HG03460 (cell line): Measurements from ENCODE around the gene TMEM178B.

Source experiments
- ATAC-seq: cut with Tn5 transposase; IDR thresholded peaks from one replicate; pipeline ENCODE4 v1.9.1; 2021; ENCODE audit not compliant: unreplicated experiment

The TMEM178B gene

GRCh38 chr7:141511676-141512396, 438.0 kb downstream of the TMEM178B start:
- no peak for ATAC-seq

GRCh38 chr7:141512597-141512996, 438.7 kb downstream of the TMEM178B start:
- ATAC-seq = no peak

- no peak for ATAC-seq
Measured at GRCh38 chr7:141513720-141514119, 439.9 kb downstream of the TMEM178B start.

DNA sequence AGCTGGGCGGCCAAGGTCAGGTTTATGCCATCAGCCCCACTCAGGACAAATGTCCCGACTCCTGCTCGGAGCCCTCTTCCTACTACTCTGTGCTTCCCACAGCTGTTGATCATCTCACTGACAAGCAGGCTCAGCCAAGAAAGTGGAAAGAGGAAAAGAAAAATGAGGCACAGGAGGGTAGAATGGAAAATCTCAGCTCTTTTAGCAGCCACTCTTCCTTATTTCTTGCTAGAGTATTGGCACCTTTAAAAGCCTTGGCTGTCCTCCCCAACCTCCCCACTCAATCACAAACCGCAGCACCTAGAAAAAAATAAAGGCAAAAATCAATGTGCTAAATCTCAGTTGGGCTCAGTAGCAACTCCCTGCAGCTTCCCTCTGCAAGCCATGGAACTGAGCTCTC, 442.1 kb downstream of the TMEM178B start:
- no peak for ATAC-seq

DNA sequence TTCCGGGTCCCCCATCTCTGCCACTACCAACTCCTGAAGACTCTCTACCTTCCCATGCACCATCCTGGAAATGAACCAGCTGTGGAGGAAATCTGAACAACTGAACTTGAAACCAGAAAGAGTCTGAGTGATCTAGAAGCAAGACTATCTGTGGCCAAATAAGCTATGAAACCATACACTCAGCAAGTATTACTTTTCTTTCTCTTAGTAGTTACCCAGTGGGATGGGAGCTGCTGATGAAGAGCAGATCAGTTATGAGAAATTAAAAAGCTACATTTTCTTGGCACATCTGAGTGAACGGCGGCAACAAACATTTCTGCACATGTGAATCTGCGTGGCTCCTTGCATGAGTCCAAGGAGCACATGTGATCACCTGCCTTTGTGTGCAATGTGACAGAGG, 445.8 kb downstream of the TMEM178B start:
- no peak for ATAC-seq

- no peak for ATAC-seq
Measured at GRCh38 chr7:141522657-141523342, 448.9 kb downstream of the TMEM178B start.

- ATAC-seq = no peak
Measured at GRCh38 chr7:141525973-141526514, 452.2 kb downstream of the TMEM178B start.

DNA sequence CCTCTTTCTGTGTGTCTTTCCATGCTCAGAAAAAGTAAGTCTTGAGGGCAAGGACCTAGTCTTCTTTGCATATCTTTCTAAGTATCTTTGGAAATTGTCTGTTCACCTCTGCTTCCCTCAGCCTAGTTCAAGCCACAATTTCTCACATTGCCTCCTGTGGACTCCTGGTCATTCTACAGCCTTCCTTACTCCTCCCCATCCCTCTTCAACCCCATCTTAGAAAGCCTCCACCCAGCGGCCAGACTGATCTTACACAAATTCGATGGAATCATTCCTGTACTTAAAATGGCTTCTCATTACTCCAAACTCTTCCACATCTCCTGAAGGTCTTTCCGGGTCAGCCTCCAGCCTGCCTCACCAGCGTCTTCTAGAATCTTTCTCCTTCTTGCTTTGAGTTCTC, 453.2 kb downstream of the TMEM178B start:
- ATAC-seq = no peak

DNA sequence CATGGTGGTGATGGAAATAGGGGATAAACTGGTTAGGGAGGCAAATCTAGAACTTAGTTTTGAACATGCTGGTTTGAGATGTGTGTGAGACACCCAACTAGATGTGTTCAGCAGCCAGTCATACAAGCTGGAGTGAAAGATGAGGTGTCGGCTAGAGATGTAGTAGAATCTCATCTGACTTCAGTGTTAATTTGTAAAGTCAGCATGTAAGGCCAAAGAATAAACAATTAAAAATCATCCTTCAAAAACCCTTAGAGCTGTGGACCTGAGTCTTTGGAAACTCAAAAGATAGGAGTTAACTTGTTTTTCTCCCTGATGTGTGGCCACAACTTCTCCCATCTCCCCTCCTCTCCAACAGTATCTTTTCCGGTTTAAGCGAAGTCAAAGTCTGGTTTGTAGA, 454.5 kb downstream of the TMEM178B start:
- no peak for ATAC-seq
